Anterior cingulate cortex (tissue), 58 donors: ENCODE data around the gene NR1I2.
A peak's percentile ranks its signal among the peaks of the same experiment; 100 is the strongest.

Experiments
- DNase-seq, 58 donors: peaks; one replicate each; lab custom pipeline; 2025; lab: John Stamatoyannopoulos, UW

NR1I2 gene

DNA sequence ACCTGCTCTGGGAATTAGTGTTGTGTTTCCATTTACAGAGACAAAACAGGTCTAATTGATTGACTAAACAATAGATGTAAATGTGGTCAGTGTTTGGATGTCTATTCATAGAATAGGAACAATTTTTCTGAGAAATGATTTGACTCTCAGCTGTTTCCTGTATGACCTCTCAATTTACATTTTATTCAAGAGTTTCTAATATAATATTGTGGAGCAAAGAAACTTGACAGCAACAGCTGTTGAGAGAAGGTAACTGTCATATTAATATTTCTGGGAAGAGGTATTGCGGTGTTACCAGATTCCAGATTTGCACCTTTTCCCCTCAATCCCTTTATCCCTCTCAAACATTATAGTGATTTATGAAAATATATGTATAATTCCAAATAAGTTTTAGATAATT, 3.7 kb upstream of the NR1I2 start:
- DNase-seq = no peak

DNA sequence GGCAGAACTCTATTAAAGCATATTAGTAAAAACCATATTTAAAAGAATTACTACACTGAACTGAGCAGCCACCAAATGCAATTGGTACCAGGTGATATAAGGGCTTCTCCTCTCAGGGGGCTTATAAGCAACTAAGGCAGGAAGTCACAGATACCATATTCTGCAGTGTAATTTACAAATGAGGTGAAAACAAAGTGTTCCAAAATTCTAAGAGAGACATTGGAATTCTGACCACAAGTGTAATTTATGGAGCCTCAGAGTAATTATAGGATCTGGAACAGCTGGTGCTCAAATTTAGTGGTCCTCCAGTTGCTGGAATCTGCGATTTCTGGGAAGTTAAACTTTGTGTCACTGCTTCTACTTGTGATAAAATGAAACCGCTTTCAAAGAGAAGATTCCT, 3.1 kb upstream of the NR1I2 start:
- DNase-seq = no peak

DNA sequence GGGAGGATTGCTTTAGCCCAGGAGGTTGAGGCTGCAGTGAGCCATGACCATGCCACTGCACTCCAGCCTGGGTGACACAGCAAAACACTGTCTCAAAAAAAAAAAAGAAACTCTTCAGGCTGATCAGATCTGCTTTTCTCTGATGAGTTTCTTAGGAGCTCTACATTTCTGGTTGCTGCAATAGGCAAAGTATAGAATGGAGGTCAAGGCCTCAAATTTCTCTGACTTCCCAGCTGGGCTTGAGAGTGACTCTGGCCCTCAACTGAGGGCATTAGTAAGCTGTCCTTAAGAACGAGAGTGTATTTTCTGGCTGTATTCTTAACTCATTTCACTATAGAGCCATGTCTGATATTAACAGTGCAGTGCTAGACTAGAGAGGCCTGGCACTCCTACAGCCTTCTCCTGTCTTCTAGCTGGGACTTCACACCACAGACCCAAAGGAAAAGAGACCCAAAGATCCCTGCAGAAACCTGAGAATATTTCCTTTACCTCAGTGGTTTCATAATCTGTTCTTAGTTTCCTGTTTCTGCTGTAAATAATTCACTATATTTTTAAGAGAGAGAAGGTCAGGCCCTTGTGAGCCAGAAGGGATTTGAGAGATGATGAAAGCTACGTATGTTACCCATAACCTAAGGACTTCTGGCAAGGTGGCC, 2.0 kb upstream of the NR1I2 start:
- no peak for DNase-seq

DNA sequence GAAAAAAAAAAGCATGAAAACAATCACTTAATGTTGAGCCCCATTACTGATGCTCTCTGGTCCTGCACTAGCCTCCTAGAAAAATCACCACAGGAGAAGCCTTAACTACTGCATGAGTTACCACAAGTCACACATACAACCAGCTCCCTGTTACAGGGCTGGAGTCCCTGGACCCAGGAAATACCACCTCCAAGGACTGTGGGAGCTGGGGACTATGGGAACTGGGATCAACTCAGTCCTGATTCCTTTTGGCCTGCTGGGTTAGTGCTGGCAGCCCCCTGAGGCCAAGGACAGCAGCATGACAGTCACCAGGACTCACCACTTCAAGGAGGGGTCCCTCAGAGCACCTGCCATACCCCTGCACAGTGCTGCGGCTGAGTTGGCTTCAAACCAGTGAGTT, 559 bp downstream of the NR1I2 start:
- no peak for DNase-seq

DNA sequence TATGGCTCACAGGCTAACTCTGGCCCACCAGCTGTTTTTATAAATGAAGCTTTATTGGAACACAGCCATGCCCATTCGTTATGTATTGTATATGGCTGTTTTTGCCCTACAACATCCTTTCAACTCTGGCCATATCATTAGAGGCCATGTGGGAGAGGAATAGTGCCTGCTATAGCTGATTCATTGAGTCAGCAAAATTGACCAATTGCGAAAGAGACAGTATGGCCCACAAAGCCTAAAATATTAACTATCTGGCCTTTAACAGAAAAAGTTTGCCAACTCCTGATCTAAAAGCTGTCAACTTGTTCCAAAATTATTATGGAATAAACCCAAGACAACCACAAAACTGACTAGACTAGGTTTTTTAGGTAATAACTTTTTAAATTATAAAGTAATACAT, 1.4 kb downstream of the NR1I2 start:
- no peak for DNase-seq

DNA sequence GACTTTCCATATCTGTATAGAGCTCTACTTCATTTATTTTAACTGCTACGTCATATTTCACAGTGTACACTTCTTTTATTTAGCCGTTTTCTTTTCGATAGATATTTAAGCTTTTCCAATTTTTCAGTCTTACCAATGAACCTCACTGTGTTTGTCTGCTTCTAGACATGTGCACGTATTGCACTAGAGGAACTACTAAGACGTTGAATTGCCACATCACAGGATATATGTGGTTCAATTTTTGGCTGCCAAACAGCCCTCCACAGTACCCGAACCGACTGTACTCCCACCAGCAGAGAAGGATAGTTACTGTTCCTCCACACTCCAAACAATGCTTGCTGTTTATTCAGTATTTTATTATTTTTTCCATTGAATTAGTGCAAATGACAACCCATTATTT, 2.0 kb downstream of the NR1I2 start:
- no peak for DNase-seq

DNA sequence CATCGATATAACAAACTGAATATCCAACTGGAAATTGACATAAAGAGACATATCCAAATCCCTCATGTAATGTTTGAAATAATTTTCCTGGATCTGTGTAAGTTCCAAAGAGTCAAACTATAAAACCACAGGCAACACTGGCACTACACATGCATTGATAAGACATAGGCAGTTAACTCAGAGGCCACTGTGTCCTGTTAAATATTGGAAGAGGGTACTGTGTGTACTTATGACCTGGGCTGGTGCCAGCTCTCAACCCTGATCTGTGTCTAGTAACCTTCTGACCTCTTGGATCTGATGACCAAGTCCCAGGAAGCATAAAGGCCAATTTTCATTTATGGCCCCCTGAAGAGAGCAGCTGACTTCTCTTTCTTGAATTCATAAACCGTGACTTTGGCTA, 4.5 kb downstream of the NR1I2 start:
- no peak for DNase-seq

DNA sequence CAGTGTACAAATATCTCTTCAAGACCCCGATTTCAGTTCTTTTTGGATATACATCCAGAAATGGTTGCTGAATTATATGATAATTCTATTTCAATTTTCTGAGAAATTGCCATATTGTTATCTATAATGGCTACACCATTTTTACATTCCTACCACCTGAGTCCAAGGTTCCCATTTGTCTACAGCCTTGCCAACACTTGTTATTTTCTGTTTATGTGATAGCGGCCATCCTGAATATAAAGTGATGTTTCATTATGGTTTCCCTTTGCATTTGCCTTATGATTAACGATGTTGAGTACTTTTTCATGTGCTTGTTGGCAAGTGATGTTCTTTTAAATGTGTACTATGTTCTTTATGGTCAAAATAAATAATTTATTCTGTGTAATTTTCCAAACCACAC, 8.5 kb downstream of the NR1I2 start:
- DNase-seq = no peak

DNA sequence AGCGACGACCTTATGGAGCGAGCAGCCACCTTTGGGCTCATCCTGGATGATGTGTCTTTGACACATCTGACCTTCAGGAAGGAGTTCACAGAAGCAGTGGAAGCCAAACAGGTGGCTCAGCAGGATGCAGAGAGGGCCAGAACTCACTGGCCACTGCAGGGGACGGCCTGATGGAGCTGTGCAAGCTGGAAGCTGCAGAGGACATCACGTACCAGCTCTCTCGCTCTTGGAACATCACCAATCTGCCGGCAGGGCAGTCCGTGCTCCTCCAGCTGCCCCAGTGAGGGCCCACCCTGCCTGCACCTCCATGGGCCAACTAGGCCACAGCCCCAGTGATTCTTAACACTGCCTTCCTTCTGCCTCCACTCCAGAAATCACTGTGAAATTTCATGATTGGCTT, 10.4 kb downstream of the NR1I2 start:
- DNase-seq = no peak

DNA sequence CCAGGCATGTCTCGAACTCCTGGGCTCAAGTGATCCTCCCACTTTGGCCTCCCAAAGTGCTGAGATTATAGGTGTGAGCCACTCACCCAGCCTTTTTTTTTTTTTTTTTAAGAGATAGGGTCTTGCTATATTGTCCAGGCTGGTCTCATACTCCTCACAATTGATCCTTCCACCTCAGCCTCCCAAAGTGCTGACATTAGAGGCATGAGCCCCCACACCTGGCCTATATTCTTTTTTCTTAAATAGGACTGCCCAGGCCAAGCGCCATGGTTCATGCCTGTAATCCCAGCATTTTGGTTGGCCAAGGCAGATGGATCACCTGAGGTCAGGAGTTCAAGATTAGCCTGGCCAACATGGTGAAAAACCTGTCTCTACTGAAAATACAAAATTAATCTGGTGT, 12.5 kb downstream of the NR1I2 start:
- DNase-seq = no peak

DNA sequence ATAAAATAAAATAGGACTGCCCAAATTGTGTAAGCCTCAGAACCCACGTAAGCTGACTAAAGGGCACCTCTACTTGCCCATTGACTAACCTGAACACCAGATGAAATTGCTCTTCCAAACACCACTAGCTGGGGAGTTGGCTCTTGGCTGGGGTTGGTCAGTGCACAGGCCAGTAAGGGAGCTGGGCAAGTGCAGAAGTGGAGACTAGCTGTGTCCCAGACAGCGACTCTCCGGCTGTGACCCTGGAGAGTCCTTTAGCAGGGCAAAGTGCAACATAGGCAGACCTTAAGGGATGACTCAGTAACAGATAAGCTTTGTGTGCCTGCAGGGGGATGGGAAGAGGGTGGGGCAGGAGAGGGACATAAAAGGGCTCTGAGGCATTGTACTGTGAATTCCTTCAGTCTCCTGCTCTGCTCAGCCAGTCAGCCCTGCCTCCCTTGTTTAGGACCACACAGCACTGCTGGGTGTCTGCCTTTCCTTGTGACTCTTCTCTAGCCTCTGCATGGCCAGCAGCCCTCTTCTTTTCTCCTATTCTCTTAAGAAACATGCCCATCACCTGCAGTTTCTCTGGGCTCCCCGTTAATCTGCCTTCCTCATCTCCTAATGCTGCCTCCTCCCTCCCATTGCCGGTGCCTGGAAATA, 13.2 kb downstream of the NR1I2 start:
- no peak for DNase-seq

DNA sequence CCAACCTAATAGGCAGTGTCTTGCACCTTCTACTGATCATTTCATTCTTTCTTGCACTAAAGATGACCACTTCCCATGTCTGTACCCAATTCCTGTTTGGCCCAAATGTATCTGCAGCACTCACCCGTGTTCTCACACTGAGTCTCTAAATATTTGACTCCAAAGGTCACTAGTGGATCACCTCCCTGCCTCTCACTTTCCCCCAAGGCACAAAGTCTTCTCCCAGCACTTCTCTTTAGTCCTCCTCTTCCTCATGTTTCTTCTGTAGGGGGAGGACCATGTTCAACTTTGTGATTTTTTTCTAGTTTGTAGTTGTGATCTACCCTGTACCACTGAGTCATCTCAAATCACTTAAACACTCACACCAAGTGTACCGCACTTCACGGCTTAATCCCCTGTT, 13.9 kb downstream of the NR1I2 start:
- no peak for DNase-seq

DNA sequence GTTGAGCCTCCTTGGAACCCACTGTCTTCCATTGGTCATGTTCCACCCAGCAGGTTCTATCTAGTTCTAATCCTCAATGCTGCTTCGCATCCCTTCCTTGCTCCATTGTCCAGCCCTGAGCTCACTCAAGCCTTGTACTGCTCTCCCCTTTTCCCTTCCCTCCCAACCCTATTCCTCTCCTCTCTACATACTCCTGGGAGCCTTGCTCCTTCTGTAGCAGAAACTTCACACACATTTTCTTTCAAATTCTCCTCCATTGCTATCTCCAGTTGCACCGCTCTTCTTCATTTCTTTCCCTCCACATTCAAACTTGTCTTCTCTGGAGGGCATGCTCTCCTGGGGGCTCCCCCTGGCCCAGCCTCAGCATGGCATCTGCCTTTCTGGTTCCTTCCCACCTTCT, 14.5 kb downstream of the NR1I2 start:
- DNase-seq = no peak

DNA sequence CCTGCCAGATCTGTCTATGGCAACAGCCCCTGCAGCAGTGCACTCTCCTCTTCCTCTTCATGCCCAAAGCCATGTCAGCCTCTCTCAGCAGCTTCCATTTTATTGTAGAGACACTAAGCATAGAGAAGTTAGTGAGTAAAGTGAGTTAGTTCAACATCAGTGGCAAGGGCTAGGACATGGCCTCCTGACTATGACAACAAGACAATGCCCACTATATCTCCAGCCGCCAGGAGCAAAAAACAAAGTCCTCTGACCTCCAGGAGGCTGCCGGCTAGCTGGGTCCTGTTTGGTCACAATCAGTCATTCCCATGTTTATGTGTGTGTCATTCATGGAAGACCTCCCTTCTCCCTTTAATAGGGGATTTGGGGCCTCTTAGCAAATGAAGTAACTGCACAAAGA, 14.9 kb downstream of the NR1I2 start:
- DNase-seq = no peak

DNA sequence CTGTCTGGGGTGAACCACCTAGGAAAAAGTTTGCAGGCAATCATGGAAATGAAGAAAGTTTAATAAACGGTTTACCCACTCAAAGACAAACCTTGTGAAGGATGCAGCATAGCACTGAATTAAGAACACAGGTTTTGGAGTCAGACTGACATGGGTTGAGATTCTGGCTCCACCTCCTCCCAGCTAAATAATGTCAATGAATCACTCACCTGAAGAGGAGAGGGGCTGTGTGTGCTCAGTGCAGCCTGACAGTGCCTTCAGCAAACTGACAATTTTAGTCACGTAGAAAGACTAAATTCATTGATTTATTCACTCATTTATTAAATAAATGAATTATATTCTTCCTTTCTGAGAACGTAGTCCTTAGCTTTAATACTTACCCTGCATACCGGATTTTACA, 18.9 kb downstream of the NR1I2 start:
- no peak for DNase-seq

DNA sequence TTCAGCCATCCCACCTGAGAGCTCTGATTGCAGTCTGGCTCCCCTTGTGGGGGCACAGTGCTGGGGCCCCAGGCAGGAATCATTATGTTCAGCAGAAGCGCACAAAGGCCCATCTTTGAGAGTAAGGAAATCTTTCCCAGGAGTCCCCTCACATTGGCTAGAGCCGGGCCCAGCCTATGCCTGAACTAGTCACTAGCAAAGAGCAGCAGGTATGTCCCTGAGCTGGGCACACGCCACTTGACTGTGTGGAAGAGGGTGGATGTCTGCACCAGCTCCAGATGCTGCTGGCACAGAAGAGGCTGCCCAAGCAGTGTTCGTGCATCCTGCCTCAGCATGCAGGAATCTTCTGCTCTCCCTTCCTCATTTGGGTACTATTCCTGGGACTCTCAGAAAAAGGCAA, 26.3 kb downstream of the NR1I2 start:
- no peak for DNase-seq

DNA sequence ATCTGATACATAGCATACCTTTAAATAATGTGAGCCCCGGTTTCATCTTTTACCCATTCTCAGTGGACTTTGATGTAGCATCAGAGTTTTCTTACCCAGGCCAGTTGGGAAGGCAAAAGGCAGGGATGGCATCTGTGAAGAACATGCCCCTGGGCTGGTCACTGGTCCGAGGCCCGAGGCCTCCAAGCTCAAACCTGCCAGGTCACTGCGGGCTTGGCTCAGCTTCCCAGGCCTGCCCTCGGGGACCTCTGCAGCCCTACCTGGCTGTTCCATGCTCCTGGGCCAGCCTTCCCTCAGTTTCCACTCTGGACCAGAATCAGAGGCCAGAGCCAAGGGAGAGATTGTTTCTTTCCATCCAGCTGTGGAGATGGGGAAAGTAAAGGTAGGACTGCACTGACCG, 26.9 kb downstream of the NR1I2 start:
- DNase-seq = no peak

DNA sequence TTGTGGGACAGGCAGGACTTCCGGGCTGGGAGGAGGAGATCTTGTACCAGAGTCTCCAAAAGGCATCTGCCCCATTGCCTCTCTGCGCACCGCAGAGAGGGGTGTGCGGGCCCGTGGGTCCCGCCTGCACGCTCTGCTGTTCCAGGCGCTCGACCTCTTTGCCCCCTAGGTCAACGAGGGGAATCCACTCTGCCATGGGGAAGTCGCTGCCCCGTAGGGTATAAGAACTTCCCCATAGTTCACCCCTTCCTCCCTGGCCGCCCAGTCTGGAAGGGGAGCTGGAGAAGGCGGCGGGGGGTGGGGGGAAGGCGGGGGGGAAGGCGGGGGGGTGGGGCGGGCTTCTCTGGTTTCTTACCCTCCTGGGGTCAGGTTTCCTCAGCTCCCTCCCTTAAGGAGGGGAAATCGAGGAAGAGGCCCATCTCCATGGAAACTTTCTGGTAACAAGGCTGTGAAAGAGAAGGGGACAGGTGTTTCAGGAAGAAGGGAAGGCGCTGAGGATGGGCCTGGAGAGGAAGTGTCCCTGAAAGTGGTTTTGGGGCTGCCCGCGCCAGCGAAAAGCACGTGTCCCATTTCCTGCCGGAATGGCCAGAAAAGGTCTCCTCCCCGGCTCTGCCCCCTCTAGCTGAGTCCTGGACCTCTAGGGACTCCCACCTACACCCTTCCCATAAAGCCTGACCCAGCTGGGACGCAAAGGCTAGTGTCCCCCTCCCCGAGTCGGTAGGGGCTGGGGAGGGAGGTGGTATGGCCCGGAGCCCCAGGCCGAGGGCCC, 27.5 kb downstream of the NR1I2 start:
- DNase-seq = no peak

DNA sequence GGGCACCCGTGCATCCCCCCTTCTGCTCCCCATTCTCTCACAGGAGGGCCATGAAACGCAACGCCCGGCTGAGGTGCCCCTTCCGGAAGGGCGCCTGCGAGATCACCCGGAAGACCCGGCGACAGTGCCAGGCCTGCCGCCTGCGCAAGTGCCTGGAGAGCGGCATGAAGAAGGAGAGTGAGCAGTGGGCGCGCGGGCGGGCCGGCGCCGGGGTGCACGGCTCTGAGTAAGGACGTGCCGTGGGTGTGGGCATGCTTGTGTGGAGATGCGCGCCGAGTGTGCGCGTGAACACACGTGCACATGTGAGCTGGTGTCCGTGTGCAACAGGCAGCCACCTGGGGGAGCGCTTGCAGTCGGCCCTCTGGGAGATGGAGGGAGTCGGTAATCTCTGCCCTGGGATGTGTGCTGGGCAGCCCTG, 28.1 kb downstream of the NR1I2 start:
- DNase-seq = peak in 18 of 58 donors; percentile 3 to 51 (median 16)

DNA sequence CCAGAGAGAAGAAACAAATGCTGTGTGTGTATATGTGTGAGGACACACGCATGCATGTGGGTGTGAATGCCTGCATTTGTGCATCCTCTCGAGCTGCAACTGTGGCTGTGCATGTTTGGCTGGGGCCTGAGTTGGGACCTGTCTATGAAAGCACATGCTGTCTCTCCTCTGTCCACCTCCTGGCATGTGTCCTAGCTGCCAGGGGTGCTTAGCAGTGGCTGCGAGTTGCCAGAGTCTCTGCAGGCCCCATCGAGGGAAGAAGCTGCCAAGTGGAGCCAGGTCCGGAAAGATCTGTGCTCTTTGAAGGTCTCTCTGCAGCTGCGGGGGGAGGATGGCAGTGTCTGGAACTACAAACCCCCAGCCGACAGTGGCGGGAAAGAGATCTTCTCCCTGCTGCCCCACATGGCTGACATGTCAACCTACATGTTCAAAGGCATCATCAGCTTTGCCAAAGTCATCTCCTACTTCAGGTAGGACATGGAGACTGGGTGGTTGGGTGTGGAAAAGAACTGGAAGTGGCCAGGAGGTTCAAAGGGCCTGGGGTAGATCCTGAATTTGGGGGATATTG, 30.7 kb downstream of the NR1I2 start:
- DNase-seq = no peak

DNA sequence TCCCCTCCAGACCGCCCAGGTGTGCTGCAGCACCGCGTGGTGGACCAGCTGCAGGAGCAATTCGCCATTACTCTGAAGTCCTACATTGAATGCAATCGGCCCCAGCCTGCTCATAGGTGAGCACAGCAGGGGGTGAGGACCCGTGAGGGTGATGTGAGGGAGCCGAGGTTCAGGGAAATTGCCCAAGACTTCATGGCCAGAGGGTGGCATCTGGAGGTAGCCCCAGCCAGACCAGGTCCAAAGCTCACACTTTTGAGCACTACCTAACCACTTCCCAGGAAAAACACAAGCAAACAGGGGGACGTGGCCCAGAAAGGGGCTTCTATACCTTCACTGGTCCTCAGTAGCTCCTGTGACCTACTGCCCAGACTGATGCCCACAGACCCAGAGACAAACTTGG, 33.8 kb downstream of the NR1I2 start:
- DNase-seq = no peak

DNA sequence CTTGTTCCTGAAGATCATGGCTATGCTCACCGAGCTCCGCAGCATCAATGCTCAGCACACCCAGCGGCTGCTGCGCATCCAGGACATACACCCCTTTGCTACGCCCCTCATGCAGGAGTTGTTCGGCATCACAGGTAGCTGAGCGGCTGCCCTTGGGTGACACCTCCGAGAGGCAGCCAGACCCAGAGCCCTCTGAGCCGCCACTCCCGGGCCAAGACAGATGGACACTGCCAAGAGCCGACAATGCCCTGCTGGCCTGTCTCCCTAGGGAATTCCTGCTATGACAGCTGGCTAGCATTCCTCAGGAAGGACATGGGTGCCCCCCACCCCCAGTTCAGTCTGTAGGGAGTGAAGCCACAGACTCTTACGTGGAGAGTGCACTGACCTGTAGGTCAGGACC, 35.2 kb downstream of the NR1I2 start:
- no peak for DNase-seq
